Right lobe of liver (tissue), 4 donors: Measurements from ENCODE around the gene NRSN2.

Experiments
- CTCF ChIP-seq, 4 donors: fragments of 200-600 bp in 3 of 4; fragments of 450-650 bp in 1 of 4; IDR thresholded peaks; one replicate each; pipeline versions ENCODE4 v1.5.1 to v1.8.0; 2016 to 2022; ENCODE audit warnings: antibody characterized with exemption in 4 of 4, mild to moderate bottlenecking in 2 of 4
- POLR2A ChIP-seq: fragments of 450-650 bp; IDR thresholded peaks from one replicate; pipeline ENCODE4 v1.6.1; 2017; ENCODE audit warnings: antibody characterized with exemption, mild to moderate bottlenecking
- donor health status: DM: no; HTN: no; CAD: no.
- donor health status: DM: no; HTN: no; CAD: no.
- donor health status: DM: no; HTN: yes; CAD: no.

- TF ChIP-seq POLR2A (no peak), CTCF (IDR thresholded peaks at IDR 0.05) (no peak)
Observed at GRCh38 chr20:329851-330232, 17.1 kb upstream of the NRSN2 start.
